ENCODE data around the gene DENND2C.

- TF ChIP-seq CTCF (IDR thresholded peaks at IDR 0.05) = no peak
- no peak for TF ChIP-seq POLR2A (IDR thresholded peaks at IDR 0.05)
Measured at GRCh38 chr1:114719424-114719787, 49.6 kb upstream of the DENND2C start.
